Heart left ventricle (tissue), 13 donors: ENCODE results near the gene OSBPL9.

Experiments
- POLR2A ChIP-seq, 2 donors: fragments of 450-650 bp; IDR thresholded peaks; one replicate each; pipeline ENCODE4 v1.6.1; 2017; ENCODE audit warnings: antibody characterized with exemption in 2 of 2, mild to moderate bottlenecking in 2 of 2, moderate library complexity in 2 of 2
- TF ChIP-seq, protein P1 (sequence below), 12 donors: fragments of 200-600 bp; sonication (generic) in 4 of 12; IDR thresholded peaks; one replicate each; pipeline versions ENCODE4 v1.5.0 to v1.8.0; 2018 to 2022; ENCODE audit warnings: antibody characterized with exemption in 12 of 12, mild to moderate bottlenecking in 5 of 12
- donor health status: ischemic (EF 13 %, LVEDD 7.1; RV severe dilation, severe dysfunction).
- donor health status: DM: no; HTN: yes; CAD: no.
- donor health status: DM: no; HTN: no; CAD: no.
- donor health status: ischemic (EF 25% LVEDD 6.9; RV normal size, moderate dysfunction).
- donor health status: ischemic (EF 25% LVEDD 5.7; RV mildly dilated, moderate dysfunction).
- donor health status: ischemic (EF 35%, LVEDD 5.7; RV mildly dilated, moderate dysfunction).
- donor health status: nonischemic (EF 11% LVEDD 7.7; RV severe dilation, severe dysfunction).
- donor health status: DM: yes; HTN: yes; CAD: no.
- donor health status: PGD.
- donor health status: ischemic (EF 29% LVEDD 5.4; RV normal size, mild dysfunction).
- donor health status: nonischemic (EF 23%, LVEDD 6.1; RV moderate dilation, normal function).

GRCh38 chr1:51784997-51785421 lies 168.1 kb downstream of the OSBPL9 start:
- no peak for TF ChIP-seq POLR2A (IDR thresholded peaks at IDR 0.05)
- TF ChIP-seq, protein P1, sequence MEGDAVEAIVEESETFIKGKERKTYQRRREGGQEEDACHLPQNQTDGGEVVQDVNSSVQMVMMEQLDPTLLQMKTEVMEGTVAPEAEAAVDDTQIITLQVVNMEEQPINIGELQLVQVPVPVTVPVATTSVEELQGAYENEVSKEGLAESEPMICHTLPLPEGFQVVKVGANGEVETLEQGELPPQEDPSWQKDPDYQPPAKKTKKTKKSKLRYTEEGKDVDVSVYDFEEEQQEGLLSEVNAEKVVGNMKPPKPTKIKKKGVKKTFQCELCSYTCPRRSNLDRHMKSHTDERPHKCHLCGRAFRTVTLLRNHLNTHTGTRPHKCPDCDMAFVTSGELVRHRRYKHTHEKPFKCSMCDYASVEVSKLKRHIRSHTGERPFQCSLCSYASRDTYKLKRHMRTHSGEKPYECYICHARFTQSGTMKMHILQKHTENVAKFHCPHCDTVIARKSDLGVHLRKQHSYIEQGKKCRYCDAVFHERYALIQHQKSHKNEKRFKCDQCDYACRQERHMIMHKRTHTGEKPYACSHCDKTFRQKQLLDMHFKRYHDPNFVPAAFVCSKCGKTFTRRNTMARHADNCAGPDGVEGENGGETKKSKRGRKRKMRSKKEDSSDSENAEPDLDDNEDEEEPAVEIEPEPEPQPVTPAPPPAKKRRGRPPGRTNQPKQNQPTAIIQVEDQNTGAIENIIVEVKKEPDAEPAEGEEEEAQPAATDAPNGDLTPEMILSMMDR (IDR thresholded peaks at IDR 0.05) = no peak
